MM.1S (cell line): ENCODE results near the gene MS4A8.

ENCODE experiments used
- CTCF ChIP-seq: fragments of 300-600 bp; sonication (generic); IDR thresholded peaks from 2 replicates; pipeline ENCODE4 v1.5.1; 2016; ENCODE audit warnings: antibody characterized with exemption, low read length, mixed read lengths
- EZH2 ChIP-seq: fragments of 300-600 bp; sonication (generic); optimal IDR thresholded peaks from 2 replicates; pipeline ENCODE3; 2017; ENCODE audit warnings: low read depth, mild to moderate bottlenecking, antibody characterized with exemption, low read length, mixed read lengths

GRCh38 chr11:60658409-60658808 is 41.0 kb upstream of the MS4A8 start:
- TF ChIP-seq EZH2 (no peak), CTCF (no peak)
